Dermis blood vessel endothelial cell (primary cell): ENCODE data around the gene CRYBA4. TPM values are rescaled to one million over a fixed set of nuclear protein-coding genes. Genes with fewer than 3 reads are reported as not detected.

Experiments
- DNase-seq: peaks from one replicate; pipeline ENCODE4 v3.0.0; 2010
- total RNA-seq: library from RNA; depleted of rRNA; stranded (reverse); fragments of >200 nt; gene quantifications from 2 replicates; pipeline ENCODE4 v1.2.3, GENCODE V29; 2014

CRYBA4 gene
- total RNA-seq, result not detected in 2 replicates

- DNase-seq, result no peak
These were observed at the start of gene CRYBA4 for GRCh38 chr22:26621663-26622062. Gene CRYBA4, plus strand, starts transcription at chr22:26621963. Its CDS starts 634 bp downstream, at chr22:26622597.

- DNase-seq, result peak; percentile 83
These were observed 48.6 kb upstream of the CRYBA4 start for GRCh38 chr22:26573026-26573662.

GRCh38 chr22:26574001-26574723 lies 47.6 kb upstream of the CRYBA4 start:
- no peak for DNase-seq

GRCh38 chr22:26576026-26576680 lies 45.6 kb upstream of the CRYBA4 start:
- peak; percentile 63 for DNase-seq

- DNase-seq, result no peak
These were observed 44.7 kb upstream of the CRYBA4 start for GRCh38 chr22:26577081-26577480.

GRCh38 chr22:26579331-26579886 lies 42.4 kb upstream of the CRYBA4 start:
- DNase-seq, result no peak

DNA sequence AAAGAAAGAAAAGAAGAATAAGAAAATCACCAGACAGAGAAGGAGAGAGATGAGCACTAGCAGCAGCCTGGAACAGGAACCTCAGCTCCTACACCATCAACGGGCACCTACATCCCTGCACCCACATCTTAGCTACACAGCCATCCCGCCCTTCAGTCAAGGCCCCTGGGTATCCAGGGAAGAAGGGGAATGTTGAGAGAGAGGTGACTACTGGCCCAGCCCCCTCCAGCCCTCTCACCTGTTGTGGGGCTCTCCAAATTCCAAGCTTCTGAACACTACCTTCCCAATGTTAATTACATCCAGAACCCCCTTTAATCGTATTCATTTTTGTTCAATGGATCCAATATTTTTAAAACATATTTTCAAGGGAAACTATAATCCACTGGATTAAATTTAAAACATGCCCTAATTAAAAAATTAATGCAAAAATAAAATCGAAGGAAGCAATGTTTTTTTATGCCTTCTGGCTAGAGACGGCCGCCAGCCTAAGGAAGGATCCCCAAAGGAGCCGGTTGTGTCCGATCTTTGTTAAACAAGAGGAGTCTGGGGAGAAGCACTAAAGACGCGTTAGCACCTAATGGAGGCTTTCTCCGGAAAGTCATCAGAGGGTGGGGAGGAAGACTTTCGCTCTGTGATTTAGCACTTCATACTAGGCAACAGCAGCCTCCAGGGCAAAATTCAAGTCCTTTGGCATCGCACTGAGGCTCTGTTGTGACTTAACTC lies 41.4 kb upstream of the CRYBA4 start:
- no peak for DNase-seq

DNA sequence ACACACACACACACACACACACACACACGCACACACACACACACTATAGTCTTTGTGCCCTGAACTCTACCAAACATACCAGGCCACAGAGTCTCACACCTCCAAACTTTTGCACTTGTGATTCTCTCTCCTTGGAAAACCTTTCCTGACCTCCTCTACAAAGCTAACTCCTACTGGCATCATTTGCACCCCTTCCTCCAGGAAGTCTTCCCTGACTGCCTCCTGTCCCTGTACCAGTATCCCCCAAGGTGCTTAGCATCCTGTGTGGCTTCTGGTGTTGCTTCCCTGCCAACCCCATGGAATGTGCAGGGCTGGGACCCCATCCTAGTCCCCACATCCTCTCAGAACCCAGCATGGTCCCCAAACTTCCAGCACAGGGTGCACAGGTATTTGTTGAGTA lies 40.7 kb upstream of the CRYBA4 start:
- no peak for DNase-seq

DNA sequence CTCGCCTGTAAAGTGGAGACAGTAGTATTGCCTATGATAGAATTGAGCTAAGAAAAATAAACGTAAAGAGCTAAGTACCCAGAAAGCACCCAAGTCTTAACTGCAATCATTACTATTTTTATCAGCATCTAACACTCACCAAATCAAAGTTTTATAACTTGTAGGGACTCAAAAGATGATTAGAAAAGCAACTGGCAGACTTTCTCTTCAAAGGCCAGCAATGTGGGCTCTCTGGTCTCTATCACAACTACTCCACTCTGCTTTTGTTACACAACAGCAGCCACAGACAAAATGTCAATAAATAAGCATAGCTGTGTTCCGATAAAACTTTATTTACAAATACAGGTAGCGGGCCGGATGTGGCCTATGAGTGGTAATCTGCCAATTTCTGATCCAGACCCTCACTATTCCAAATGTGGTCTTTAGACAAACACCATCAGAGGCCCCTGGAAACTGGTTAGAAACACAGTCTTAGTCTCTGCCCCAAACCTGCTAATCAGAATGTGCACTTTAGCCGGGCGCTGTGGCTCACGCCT lies 40.1 kb upstream of the CRYBA4 start:
- DNase-seq, result no peak

- no peak for DNase-seq
These were observed 37.8 kb upstream of the CRYBA4 start for GRCh38 chr22:26584010-26584409.

DNA sequence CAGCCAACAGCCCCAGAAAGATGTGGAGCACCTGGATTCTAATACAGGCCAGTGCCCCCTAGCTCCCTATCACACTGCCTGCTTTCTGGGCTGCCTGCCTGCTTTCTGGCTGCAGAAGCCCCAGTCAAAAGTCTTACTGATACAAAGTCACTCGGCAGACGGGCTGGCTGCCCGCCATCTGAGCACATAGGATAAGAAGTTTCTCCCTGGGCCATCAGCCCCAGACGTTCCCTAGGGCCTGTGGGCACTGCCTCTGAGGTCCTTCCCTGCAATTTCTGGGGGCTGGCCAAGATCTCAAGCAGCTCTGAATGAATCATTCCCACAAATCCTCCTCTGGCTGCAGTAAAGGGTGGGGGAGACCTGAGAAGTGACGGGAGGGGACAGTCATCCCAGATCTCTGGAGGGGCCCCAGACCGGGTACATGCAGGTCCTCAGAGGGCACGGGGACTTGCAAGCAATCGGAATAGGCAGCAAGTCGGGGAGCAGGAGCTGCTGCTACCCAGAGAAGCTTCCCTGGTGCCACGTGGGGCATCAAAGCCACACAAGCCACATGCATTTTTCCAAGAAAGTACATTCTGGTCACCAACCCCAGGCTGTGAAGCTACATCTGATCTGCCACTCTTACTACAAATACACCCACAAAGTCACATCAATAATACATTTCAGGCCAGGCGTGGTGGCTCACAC lies 36.5 kb upstream of the CRYBA4 start:
- peak; percentile 60 for DNase-seq

DNA sequence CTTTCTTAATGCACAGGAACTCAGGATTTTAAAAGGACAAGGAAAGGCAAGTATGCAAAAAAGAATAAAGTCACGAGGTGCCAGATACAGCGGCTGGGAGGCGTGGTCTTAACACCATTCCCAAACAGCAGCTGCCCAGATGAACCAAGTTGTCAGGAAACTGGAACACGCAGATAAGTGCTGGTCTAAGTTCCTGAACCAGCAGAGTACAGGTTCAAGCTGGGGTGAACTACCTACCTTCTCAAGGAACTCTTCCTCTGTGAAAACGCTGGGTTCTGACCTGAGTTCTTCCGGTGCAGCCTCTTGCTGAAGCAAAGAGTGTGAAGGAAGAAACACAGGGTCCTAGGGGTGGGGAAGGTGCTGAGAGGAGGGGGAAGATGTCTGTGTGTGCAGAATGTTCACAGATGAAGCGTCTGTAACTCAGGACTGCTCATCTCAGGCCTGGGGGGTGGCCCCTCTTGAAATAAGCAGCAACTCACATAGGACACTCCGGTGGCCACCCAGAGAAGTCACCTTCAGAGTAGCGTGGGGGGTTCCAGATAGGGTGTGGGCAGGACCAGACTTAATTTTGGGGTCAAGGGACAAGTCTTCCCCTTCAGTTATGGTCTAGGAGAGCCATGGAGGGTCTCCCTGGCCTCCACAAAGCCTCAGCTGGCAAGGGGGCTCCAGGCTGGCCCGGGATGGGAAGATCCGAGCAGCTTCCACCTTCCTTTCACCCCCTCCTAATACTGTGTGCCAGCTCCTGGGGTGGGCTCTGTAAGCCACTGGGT lies 35.0 kb upstream of the CRYBA4 start:
- peak; percentile 92 for DNase-seq

DNA sequence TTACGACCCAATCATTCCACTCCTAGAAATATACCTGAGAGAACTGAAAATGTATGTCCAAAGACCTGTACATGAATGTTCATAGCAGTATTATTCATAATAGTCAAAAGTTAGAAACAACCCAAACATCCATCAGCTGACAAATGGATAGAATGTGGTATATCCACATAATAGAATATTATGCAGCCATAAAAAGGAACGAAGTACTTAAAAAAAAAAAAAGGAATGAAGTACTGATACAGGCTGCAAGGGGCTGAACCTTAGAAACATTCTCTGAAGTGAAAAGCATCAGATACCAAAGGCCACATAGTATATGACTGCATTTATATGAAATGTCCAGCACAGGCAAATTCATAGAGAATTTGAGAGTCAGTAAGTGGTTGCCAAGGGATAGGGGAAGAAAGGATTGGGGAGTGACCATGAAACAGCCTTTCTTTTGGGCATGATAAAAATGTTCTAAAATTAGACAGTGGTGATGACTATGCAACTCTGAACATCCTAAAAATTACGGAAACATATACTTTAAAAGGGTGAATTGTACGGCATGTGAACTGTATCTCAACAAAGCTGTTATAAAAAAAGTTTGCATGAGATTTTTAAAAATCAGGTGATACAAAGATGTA lies 33.7 kb upstream of the CRYBA4 start:
- no peak for DNase-seq

GRCh38 chr22:26588729-26589366 lies 32.9 kb upstream of the CRYBA4 start:
- no peak for DNase-seq

DNA sequence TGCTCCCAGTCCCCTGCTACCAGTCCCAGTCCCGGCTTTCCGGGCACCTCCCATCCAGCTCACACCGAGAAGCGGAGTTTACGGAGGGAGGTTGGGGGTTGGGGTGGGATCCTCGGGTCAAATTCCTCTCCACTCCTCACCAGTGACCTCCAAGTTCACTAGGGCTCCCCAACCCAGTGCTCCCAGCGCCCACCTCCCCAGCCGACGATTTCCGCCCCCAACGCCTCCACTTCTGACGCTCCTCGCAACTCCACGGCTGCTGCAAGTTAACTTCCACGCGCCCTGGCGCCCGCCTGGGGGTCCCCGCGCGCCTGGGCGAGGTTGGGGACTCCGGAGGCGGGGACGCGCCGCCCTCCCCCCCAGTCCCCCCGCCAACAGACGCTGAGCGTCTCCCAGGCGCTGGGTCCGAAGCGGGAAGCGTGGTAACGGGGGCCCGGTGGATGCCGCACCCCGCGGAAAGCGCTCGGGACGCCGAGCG lies 32.4 kb upstream of the CRYBA4 start:
- peak; percentile 43 for DNase-seq

GRCh38 chr22:26589845-26590736 lies 31.7 kb upstream of the CRYBA4 start, which contains the start of gene TPST2:
Gene TPST2, minus strand, starts transcription at chr22:26590132. Its CDS starts 48,502 bp downstream, at chr22:26541630.
- DNase-seq, result peak; percentile 82

DNA sequence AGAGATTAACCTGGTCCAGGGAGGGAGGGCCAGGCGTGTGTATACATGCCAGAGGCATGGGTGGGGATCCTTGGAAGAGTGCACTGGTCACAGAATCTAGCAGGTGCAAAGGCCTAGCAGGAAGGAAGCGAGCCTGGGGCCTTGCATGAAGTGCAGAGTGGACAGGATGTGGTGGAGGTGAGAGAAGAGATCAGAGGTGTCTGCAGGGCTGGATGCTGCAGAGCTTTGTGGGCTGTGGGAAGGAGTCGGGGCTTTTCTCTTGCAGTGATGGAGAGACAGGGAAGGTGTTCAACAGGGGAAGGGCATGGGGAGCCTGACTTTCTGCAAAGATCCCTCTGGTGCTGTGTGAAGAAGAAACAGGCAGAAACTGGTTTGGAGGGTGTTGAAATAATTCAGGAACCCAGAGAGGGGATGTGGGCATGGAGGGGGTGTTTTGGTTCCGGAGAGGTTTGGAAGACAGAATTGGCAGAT lies 29.3 kb upstream of the CRYBA4 start:
- DNase-seq, result no peak

GRCh38 chr22:26593763-26594162 lies 28.0 kb upstream of the CRYBA4 start:
- no peak for DNase-seq

DNA sequence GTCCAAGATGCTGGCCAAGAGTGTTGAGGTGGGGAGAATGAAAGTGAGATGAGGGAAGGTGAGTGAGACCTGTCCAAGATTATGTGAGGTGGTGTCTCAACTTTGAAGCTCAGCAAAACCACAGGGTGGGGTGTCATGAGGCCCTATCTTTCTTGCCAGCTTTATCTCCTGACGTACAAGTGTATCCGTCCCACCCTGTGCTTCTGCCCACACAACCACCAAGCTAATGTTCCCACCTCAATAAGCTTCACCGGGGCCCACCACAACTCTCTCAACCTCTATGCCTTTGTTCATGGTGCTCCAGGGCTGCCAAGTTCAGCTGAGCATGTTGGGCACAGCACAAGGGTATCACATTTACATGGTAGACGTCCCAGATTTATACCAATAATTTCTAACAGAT lies 24.7 kb upstream of the CRYBA4 start:
- DNase-seq, result no peak
